HL-60 (cell line): ENCODE measurements around the gene ABCG1.

Experiments
- DNase-seq, 2 experiments: peaks; one replicate each; pipeline ENCODE4 v3.0.0-alpha.2; 2010 to 2020; ENCODE audit warnings: low read depth in 1 of 2, low spot score in 1 of 2
- H3K27ac ChIP-seq: fragments of 250-450 bp; sonication (Bioruptor Pico); replicated peaks from 2 replicates; pipeline ENCODE4 v1.5.1; 2020; ENCODE audit warnings: mild to moderate bottlenecking, moderate library complexity
- H3K27me3 ChIP-seq: fragments of 250-450 bp; sonication (Bioruptor Pico); 2 replicates; pipeline ENCODE4 v1.5.1; 2021; ENCODE audit warnings: mild to moderate bottlenecking, moderate library complexity; ENCODE audit not compliant: insufficient read depth, poor library complexity, severe bottlenecking
- H3K4me3 ChIP-seq: replicated peaks from 2 replicates; pipeline ENCODE4 v1.5.1; 2011; ENCODE audit warnings: mild to moderate bottlenecking, control low read depth, low read length; ENCODE audit not compliant: insufficient read depth
- CTCF ChIP-seq: IDR thresholded peaks from one replicate; pipeline ENCODE4 v1.5.1; 2011; ENCODE audit warnings: low read length, control low read depth, inconsistent platforms; ENCODE audit not compliant: insufficient read depth
- GABPA ChIP-seq: IDR thresholded peaks from 2 replicates; pipeline ENCODE4 v1.6.1; 2012; ENCODE audit warnings: low read depth
- POLR2AphosphoS5 ChIP-seq: IDR thresholded peaks from 2 replicates; pipeline ENCODE4 v1.6.1; 2012; ENCODE audit warnings: low read depth
- REST ChIP-seq: IDR thresholded peaks from 2 replicates; pipeline ENCODE4 v1.6.1; 2012; ENCODE audit warnings: low read depth; ENCODE audit not compliant: insufficient replicate concordance
- SPI1 ChIP-seq: IDR thresholded peaks from 2 replicates; pipeline ENCODE4 v1.6.1; 2012; ENCODE audit warnings: low read depth, mild to moderate bottlenecking, borderline replicate concordance

Gene ABCG1

GRCh38 chr21:42203321-42203720, 15.6 kb upstream of the ABCG1 start:
- Histone ChIP-seq H3K4me3 (no peak overlapping the region), H3K27me3 (no peaks in the 10 kb centered on the region), H3K27ac (no peak overlapping the region)
- TF ChIP-seq POLR2AphosphoS5 (no peak), CTCF (no peak), GABPA (no peak), REST (no peak), SPI1 (no peak)
- no peak for DNase-seq

DNA sequence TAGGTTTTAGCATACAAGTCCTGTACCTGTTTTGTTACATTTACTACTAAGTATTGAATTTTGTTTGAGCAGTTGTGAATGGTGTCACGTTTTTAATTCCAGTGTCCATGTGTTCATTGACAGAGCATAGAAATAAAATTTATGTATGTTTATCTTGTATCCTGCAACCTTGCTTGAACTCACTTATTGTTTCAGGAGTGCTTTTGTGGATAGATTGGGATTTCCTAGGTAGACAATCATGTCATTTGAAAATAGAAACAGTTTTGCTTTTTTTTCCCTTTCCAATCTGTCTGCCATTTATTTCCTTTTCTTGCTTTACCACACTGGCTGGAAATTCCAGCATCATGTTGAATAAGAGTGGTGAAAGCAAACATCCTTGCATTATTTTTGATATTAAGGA, 15.0 kb upstream of the ABCG1 start:
- no peak for TF ChIP-seq REST
- TF ChIP-seq POLR2AphosphoS5: no peak
- no peak for TF ChIP-seq CTCF
- TF ChIP-seq GABPA: no peak
- TF ChIP-seq SPI1: no peak
- H3K4me3 ChIP-seq: no peak overlapping the region
- no peak for DNase-seq
- H3K27me3 ChIP-seq: no peaks in the 10 kb centered on the region
- no peak overlapping the region for H3K27ac ChIP-seq

DNA sequence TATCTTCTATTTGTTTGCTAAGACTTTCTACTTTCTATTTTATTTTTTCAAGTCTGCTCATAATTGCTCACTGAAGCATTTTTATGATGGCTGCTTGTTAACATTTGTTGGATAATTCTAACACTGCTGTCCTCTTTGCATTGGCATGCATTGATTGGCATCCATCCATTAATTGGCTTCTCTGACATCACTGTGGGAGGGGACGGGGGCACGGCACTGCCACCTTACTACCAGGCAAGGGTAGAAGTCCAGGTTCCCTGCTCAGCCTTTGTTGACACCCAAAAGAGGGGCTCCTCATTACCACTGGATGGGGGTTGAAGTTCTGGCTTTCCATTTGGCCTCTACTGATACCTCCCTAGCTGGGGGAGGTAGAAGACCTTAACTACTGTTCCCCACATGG, 11.5 kb upstream of the ABCG1 start:
- Histone ChIP-seq H3K27me3 (no peaks in the 10 kb centered on the region), H3K27ac (no peak overlapping the region), H3K4me3 (no peak overlapping the region)
- TF ChIP-seq REST (no peak), SPI1 (no peak), GABPA (no peak), CTCF (no peak), POLR2AphosphoS5 (no peak)
- no peak for DNase-seq
